Activated CD4-positive, alpha-beta T cell treated with anti-CD3 and anti-CD28 coated beads for 36 hours (primary cell): ENCODE results near the gene SEC14L6. TPM values are rescaled to one million over a fixed set of nuclear protein-coding genes. Genes with fewer than 3 reads are reported as not detected.

Experiments
- total RNA-seq, 2 experiments: library from RNA; stranded (reverse); gene quantifications; one replicate each; pipeline ENCODE4 v1.2.3, GENCODE V29; 2021

Gene SEC14L6
- total RNA-seq, 2 experiments from 2014 or later: not detected

Other genes with a start within 250 kb of the SEC14L6 start
- gene TBC1D10A, start 219.8 kb downstream of the SEC14L6 start, total RNA-seq: 10 to 100 TPM; 20.1 to 21.6 TPM
- gene SF3A1, start 189.8 kb downstream of the SEC14L6 start, total RNA-seq: 100 to 1,000 TPM; 254 to 499 TPM
- 1 to 10 TPM; 2.4 to 3.7 TPM for gene CCDC157, start 189.7 kb downstream of the SEC14L6 start, total RNA-seq
- gene RNF215, start 159.3 kb downstream of the SEC14L6 start, total RNA-seq: 1 to 10 TPM; 4.3 to 7.4 TPM
- 10 to 100 TPM; 13.8 to 18.2 TPM for gene SEC14L2, start 149.7 kb downstream of the SEC14L6 start, total RNA-seq
- 10 to 100 TPM; 47.0 to 54.6 TPM for gene MTFP1, start 121.0 kb downstream of the SEC14L6 start, total RNA-seq
- gene SEC14L3, start 74.7 kb downstream of the SEC14L6 start, total RNA-seq: not detected
- gene SEC14L4, start 41.0 kb downstream of the SEC14L6 start, total RNA-seq: not detected
- not detected for gene GAL3ST1, start 27.9 kb upstream of the SEC14L6 start, total RNA-seq
- 100 to 1,000 TPM; 134 to 137 TPM for gene PES1, start 45.2 kb upstream of the SEC14L6 start, total RNA-seq
- under 1 TPM; 0.12 to 0.32 TPM for gene TCN2, start 60.4 kb upstream of the SEC14L6 start, total RNA-seq
- 1 to 10 TPM; 3.6 to 4.3 TPM for gene SLC35E4, start 89.0 kb upstream of the SEC14L6 start, total RNA-seq
- 1 to 10 TPM; 7.8 to 8.5 TPM for gene DUSP18, start 121.1 kb upstream of the SEC14L6 start, total RNA-seq
- gene OSBP2, start 148.1 kb upstream of the SEC14L6 start, total RNA-seq: 1 to 10 TPM; 1.2 to 1.4 TPM